Stimulated activated CD4-positive, alpha-beta T cell treated with anti-CD3 and anti-CD28 coated beads, Interleukin-4, amount 100 ng/mL, for 24 hours (primary cell): ENCODE results near the gene NR2C2.
"Not testable (repeated sequence)": the region's sequence is repeated elsewhere in the genome, so short reads cannot be mapped to it uniquely, and the experiment has no call there.

Experiments
- DNase-seq: peaks from one replicate; pipeline ENCODE4 v3.0.0-alpha.2; 2020

Gene NR2C2

GRCh38 chr3:14962762-14963161 is 15.4 kb downstream of the NR2C2 start:
- DNase-seq: no peak

DNA sequence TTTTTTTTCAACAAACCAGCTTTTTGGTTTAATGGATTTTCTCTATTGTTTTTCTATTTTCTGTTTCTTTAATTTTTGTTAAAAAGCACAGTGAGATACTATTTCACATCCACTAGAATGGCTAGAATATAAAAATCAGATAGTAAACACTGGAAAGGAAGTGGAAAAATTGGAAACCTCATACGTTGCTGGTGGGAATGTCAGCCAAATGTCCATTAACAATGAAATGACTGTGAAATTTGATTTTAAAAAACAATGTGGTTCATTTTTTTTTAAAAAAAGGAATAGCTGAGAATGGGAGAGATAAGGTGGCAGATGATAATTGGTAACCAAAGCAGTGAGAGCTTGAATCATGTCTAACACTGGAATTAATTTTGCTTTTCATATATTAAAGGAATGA is 19.9 kb downstream of the NR2C2 start:
- no peak for DNase-seq

- DNase-seq: no peak
Measured at GRCh38 chr3:14969671-14970070, 22.3 kb downstream of the NR2C2 start.

- no peak for DNase-seq
Measured at GRCh38 chr3:14976317-14976716, 28.9 kb downstream of the NR2C2 start.

DNA sequence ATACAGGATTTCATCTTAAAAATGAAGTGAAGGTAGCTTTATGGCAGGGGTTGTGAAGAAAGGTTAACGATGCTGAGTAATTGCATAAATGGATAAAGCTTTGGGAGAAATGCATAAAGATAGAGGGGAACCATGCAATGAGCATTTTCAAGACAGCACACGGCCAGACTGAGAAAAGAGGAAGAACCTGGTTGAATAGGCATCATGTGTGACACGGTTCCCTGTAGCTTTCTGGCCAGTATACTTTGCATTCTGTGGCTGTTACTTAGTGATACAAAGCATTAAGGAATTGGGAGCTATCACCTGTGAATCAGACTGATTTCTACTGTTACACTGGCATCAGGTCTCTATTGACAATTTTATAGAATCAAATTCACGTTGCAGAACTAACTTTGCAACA is 33.3 kb downstream of the NR2C2 start:
- no peak for DNase-seq

- DNase-seq: no peak
Measured at GRCh38 chr3:14984581-14985113, 37.3 kb downstream of the NR2C2 start.

GRCh38 chr3:14988988-14989394 is 41.6 kb downstream of the NR2C2 start:
- peak; percentile 39 for DNase-seq

DNA sequence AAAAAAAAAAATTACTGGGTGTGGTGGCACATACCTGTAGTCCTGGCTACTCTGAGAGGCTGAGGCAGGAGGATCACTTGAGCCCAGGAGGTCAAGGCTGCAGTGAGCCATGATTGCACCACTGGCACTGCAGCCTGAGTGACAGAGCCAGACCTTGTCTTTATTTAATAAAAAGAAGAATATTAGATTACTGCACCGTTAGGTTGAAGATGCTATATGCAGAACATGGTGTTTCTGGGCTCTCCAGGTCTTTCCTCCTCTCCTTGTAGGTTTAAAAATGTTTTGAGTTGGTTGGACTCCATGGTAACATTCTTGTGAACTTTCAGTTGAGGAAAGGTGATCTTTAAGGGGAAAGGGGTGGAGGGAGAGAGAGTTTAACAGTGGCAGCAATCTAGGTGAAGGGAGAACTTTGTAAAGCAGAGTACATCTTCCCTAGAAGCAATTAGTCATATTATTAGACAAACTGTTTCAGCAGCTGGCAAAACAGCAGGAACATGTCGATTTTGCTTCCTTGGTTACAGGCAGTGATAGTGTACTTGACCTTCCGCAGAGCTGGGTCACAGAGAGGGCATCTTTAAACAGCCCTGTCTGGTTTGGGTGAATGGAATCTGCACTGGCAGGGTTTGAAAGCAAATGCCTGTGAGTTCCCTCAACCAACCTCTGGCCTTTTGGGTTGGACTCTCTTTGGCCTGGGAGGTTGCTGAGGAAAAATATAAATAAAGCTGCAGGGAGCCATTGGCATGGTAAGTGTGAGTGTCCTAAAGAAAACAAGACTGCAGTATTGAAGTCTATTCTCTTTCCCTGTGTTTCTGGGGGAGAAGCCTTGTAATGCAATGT is 42.8 kb downstream of the NR2C2 start:
- no peak for DNase-seq

- DNase-seq: no peak
Measured at GRCh38 chr3:14990780-14991148, 43.4 kb downstream of the NR2C2 start.

DNA sequence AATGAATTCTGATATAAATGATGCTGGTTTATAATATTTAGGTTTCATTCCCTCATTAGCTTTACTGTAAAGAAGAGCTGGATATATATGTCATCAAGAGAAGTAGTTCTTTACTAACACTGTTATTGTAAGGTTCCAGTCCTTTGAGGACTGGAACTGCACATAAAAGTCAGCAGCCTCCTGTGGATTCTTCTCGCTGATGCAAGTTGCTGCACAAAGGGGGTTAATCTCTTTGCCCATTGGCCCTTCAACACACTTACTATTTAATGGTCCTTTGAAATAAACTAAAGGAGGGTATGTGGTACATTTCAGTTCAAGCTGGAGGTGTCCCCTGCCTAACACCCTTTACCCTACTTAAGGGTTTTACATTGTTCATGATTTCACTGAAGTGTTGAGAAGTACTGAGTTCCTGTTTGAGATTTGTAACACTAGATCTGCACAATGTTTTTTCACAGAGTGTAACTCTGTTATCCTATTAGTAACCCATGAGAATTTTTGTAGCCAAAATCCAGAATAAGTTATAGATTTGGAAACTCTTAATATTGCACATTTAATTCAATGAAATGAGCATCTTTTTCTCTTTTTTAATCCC is 43.9 kb downstream of the NR2C2 start:
- DNase-seq: no peak

- DNase-seq: no peak
Measured at GRCh38 chr3:14991818-14992612, 44.6 kb downstream of the NR2C2 start.

- DNase-seq: no peak
Measured at GRCh38 chr3:14997941-14998340, 50.6 kb downstream of the NR2C2 start.

- not testable (repeated sequence) for DNase-seq
Measured at GRCh38 chr3:14999182-14999581, 51.8 kb downstream of the NR2C2 start.

GRCh38 chr3:15007681-15008141 is 60.3 kb downstream of the NR2C2 start:
- no peak for DNase-seq

DNA sequence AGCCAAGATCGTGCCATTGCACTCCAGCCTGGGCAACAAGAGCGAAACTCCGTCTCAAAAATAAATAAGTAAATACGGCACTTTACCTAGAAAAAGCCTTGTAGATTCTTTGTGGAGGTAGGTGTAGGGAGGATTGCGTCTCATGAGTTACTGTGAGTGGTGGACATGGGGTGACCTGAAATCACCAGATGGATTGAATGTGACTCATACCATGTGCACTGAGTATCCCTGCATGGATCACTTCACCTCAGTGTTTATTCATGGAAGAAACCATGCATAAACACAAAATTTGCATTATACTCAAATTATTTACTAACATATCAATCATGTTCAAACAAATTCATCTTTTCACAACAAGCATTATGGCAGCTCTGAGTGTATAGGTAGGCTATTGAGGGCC is 61.8 kb downstream of the NR2C2 start:
- DNase-seq: no peak

- no peak for DNase-seq
Measured at GRCh38 chr3:15010664-15011063, 63.3 kb downstream of the NR2C2 start.

- no peak for DNase-seq
Measured at GRCh38 chr3:15011174-15011573, 63.8 kb downstream of the NR2C2 start.

- DNase-seq: no peak
Measured at GRCh38 chr3:15014606-15015328, 67.4 kb downstream of the NR2C2 start.

DNA sequence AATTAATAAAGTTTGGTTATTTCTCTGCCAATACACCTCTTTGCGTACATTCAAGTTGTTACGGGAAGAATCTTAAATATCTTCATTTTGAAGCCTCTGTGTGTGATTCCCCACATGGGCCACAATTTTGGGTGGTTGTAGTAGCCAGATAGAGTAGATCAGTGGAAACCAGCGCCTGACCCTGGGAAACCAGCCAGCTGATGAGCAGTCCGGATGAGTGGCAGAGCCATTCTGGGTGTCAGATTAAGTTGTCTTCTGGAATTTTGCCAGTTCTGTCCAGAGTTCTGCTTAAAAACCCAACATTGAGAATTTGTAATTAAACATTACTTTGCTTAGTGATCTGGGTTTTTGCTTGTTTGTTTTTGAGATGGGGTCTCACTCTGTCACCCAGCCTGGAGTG is 68.1 kb downstream of the NR2C2 start:
- no peak for DNase-seq

DNA sequence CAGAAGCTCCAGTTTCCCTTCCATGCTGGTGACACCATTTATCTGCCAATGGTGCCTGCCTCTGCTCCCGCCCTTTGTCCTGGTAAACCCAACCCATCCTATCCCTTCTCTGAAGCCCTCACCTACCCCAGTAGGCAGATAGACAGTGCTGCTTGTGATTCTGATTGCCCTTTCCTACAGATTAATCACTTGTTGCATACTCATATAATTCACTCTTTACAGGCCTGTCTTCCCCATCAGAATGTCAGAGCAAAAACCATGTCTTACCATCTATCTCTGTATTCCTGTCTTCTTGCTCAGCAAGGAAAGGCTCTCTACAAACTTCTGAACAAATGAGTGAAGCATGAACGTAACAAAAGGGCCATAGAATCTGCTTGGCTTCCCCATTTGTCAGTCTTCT is 69.8 kb downstream of the NR2C2 start:
- DNase-seq: no peak

- DNase-seq: no peak
Measured at GRCh38 chr3:15023249-15023648, 75.9 kb downstream of the NR2C2 start.

- DNase-seq: no peak
Measured at GRCh38 chr3:15023719-15024118, 76.3 kb downstream of the NR2C2 start.

DNA sequence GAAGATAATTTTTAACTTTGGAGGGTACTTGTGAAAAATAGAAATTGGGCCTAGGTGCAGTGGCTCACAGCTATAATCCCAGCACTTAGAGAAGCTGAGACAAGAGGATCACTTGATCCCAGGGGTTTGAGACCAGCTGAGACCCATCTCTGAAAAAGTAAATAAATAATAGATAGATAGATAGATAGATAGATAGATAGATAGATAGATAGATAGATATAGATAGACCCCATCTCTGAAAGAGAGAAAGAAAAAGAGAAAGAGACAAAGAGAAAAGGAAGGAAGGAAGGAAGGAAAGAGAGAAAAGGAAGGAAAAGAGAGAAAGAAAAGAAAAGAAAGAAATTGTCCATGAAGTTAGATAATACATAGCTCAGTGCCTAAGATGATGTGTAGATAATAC is 82.2 kb downstream of the NR2C2 start:
- no peak for DNase-seq
